ENCODE measurements around the gene CTBP1.

Gene CTBP1

GRCh38 chr4:1249731-1250526 lies 999 bp upstream of the CTBP1 start:
- DNase-seq = no peak

DNA sequence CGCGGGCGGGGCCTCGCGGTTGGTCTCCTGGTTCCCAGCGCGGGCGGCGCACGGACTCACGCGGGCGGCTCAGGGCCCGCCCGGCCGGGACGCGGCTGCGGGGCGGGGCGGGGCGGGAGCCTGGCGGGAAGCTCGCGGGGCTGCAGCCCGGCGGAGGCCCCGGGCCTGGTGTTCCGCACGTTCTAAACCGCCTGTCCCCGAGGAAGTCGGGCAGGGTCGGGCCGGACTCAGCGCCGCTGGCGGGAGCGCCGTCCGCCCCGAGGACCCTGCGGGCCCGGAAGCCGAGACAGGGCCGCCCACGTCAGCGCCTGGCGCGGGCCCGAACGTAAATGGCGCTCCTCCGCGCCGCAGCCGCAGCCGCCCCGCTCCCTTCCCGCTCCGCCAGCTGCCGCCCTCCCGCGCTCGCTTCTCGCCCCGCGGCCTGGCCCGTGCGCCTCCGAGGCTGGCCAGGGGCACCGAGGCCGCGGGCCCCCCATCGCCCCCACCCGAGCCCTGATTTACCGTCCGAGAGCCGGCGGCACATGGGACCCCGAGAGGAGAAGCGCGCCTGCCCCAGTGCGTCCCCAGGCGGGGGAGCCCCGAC lies 309 bp upstream of the CTBP1 start:
- DNase-seq = peak; percentile 45

DNA sequence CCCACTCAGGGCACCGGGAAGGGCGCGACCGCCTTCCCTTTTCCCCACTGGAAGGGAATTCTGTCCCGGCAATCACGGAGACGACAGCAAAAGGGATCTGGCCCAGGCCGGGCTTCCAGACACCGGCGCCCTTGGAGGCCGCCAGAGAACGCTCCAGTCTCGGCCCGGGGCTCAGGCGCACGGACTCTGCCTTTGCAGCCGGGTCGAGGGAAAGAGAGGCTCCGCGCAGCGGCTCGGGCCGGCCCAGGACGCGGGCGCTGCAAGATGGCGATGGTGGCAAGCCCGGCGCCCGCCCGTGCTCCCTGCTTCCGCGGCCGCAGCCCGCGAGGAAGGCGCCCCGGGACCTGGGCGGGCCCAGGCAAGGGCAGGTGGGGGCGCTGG lies 1.1 kb downstream of the CTBP1 start:
- DNase-seq = no peak

GRCh38 chr4:1246901-1247863 lies 1.7 kb downstream of the CTBP1 start:
- DNase-seq = no peak

DNA sequence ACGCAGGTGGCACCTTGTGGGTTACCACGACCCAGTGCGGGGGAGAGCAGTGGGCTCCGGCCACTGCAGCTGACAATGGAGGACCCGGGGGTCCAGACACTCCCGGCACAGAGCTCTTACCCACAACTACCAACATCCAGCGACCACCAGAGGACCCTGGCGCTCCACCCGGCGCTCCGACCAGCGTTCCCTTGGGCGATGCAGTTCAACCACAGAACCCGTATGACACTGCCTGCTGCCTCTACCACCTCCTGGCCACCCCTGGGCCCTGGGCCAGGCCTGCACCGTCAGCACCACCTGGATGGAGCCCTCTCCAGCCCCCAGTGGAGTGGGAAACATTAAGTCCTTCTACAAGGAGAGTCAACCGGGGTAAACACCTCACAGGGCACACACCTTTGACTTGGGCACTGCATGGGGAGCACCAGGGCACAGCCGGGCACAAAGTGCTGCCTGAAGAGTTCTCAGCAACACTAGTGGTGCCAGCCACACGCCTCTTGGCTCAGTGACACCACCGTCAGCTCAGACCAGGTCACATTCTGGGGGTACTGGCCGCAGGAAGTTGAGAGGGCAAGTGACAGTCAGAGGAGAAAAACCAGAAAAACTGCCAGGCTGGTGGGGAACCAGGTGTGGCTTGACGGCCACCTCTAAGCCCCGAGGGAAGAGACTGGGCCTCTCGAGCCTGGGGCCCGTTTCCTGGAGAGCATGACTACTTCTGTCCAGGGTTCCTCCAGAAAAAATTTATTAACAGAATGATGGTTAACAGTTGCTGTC lies 2.6 kb downstream of the CTBP1 start:
- no peak for DNase-seq

DNA sequence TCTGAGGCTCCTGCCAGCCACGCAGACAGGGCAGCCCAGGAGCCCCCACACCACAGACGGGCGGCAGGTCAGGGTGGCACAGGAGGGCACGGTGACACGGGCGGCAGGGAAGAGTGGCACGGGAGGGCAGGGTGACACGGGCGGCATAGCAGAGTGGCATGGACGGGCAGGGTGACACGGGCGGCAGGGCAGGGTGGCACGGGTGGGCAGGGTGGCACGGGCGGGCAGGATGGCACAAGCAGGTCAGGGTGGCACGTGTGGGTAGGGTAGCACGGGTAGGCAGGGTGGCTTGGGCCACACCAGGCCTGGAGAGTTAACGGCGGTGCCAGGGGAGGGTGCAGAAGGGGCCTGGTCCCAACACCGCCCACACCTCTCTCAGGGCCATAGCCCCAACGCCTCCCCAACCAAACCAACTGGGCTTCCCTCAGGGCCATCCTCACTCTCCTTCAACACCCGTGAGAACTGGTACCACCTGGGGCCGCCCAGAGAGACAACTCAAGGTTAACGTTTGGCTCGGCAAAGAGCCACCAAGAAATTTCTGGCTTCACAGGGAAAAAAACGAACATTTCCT lies 3.4 kb downstream of the CTBP1 start:
- DNase-seq = no peak

- DNase-seq = no peak
Observed at GRCh38 chr4:1244978-1245471, 3.9 kb downstream of the CTBP1 start.

GRCh38 chr4:1244081-1244977 lies 4.6 kb downstream of the CTBP1 start:
- no peak for DNase-seq

- DNase-seq = no peak
Observed at GRCh38 chr4:1243451-1244080, 5.4 kb downstream of the CTBP1 start.

DNA sequence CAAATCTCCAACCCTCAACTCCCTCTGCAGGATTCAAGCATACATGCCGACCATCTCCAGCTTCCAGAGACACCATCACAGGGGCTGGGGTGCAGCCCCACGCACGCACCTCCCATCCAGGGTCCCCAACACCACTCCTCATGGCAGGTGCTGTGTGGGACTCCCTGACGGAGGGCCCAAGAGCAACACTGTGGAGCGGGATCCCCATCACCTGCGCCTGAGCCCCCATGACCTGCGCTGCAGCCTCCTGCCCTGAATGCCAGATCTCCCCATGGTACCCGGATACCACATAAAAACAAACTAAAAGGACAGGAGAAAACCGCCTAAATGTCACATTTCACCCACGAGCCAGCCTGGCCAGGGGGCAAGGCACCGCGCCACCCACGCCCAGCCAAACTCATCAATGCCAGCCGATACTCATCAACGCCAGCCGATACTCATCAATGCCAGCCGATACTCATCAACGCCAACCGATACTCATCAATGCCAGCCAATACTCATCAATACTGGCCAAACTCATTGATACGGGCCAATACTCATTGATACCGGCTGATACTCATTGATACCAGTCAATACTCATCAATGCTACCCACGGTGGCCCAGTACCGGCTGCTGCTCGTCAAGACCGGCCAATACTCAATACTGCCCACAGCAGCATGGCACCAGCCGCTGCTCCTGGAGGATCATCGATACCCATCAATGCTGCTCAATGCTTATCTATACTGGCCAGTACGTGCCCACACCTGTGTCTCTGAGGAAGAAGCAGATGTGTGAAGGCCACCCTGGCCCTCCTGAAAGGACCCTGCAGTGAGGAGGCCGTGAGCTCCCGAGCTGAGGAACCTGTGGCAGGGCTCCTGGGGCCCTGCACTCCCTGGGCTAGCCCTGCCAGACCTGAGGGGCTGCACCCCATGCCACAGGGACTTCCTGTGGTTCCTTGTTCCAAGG lies 6.2 kb downstream of the CTBP1 start:
- DNase-seq = no peak

DNA sequence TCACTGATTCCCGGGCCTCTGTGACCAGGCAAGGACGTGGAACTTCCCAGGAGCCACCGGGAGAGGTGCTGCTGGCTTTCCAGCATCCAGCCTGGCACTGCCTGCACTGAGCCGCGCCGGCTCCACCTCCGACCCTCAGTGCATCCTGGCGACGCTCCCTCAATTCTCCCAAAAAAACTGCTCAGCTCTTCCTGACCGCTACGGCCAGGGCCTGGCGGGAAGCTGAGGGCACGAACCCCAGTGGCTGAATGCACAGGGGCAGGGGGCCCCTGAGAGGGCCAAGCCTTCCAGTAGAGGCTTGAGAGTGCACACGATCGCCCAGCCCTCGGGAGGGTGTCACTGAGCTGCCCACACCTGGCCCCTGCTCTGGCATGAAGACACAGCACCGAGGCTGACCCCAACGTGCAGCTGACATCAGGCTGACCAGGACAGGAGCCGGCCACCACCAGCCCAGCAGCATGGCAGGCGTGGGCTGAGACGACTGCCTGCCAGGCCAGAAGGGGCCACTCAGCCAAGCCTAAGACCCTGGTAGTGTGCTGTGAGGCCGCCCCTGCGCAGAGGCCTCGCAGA lies 6.9 kb downstream of the CTBP1 start:
- DNase-seq = no peak

- DNase-seq = no peak
Observed at GRCh38 chr4:1241466-1241935, 7.4 kb downstream of the CTBP1 start.

GRCh38 chr4:1240721-1241465 lies 8.0 kb downstream of the CTBP1 start:
- DNase-seq = no peak

DNA sequence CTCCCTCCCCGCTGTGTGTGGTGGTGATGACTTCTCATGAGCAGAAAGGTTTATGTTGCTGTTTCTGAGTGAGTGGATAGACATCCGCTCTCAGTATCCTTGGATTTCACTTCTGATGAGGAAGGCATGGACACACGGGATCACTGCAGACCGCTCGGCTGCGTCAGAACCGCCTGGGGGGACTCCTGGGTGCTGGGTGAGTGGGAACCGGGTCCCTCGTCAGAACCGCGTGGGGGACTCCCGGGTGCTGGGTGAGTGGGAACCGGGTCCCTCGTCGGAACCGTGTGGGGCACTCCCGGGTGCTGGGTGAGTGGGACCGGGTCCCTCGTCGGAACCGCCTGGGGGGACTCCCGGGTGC lies 9.0 kb downstream of the CTBP1 start:
- DNase-seq = no peak

DNA sequence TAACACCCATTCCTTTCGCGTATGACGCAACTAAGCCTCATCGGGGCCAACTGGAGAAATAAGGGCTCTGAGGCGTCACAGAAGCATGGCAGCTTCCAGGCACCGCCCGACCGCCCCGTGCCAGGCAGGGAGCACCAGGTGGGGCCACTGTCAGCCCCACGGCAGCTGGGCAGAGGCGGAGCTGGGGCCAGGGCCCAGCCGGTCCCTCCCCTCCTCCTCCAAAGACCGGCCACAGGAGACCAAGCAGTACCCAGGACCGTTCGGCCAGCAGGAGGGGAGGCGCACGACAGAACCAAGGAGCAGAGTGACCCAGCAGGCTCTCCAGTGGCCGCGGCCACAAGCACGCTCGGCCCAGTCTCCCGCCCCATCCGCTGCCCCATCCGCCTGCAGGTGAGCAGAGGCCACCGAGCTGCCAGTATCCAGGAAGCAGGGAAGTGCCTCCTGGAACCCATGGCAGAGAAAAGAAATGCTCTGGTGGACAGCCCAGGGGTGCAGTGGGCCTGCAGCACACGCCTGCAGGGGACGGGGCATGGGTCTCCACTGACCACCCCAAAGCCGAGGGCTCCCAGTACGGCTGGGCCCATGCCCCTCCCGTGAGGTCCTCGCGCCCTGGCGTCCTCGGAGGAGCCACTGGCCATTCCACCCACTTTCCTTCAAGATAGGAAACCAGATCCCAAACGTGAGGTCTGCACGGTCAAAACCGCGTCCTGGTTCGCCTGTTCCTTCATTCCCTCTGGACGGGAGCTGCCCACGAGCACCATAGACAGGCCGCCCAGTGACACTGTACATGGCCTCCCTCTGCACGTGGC lies 9.6 kb downstream of the CTBP1 start:
- DNase-seq = no peak

GRCh38 chr4:1238676-1239000 lies 10.3 kb downstream of the CTBP1 start:
- no peak for DNase-seq

GRCh38 chr4:1237981-1238675 lies 10.8 kb downstream of the CTBP1 start:
- no peak for DNase-seq
